ENCODE results near the gene CNDP2.

- TF ChIP-seq CTCF (IDR thresholded peaks at IDR 0.05), result no peak
- no peak for TF ChIP-seq EZH2 (IDR thresholded peaks at IDR 0.05; ENCODE audit: borderline replicate concordance, insufficient read depth, low read depth, low read length, poor library complexity, severe bottlenecking)
These were observed 9.9 kb upstream of the CNDP2 start for GRCh38 chr18:74486119-74486849.

Measured in B cell (primary cell).